A673 (cell line): ENCODE data around the gene LMO2.

Source experiments
- CTCF ChIP-seq: fragments of 300-800, 200-600 bp; sonication (generic); conservative IDR thresholded peaks from 2 replicates; pipeline ENCODE4 v1.5.1; 2017; ENCODE audit warnings: low read depth, mild to moderate bottlenecking, antibody characterized with exemption, low read length, moderate library complexity, mixed read lengths
- EZH2 ChIP-seq: fragments of 200-600 bp; sonication (generic); IDR thresholded peaks from 2 replicates; pipeline ENCODE4 v1.6.1; 2017; ENCODE audit warnings: borderline replicate concordance, low read depth, mild to moderate bottlenecking, mixed read lengths, antibody characterized with exemption, low read length; ENCODE audit not compliant: poor library complexity, severe bottlenecking

GRCh38 chr11:33924341-33924740, 32.5 kb upstream of the LMO2 start:
- TF ChIP-seq CTCF (no peak), EZH2 (no peak)
